ENCODE measurements around the gene MBD6.

The MBD6 gene

GRCh38 chr12:57518920-57519795, 3.5 kb upstream of the MBD6 start:
- H3K4me2 ChIP-seq (ENCODE audit: low read depth, low read length) = peak overlapping the region; percentile 83

GRCh38 chr12:57519796-57520052, 2.9 kb upstream of the MBD6 start:
- Histone ChIP-seq H3K36me3 (replicated peaks; ENCODE audit: insufficient read depth, low read length) (peaks cover 14% of the 10 kb centered on the region), H3F3A (ENCODE audit: insufficient read depth, low read length) (peaks cover 44% of the 10 kb centered on the region), H3K9me2 (replicated peaks; ENCODE audit: insufficient read depth, low read length) (no peaks in the 10 kb centered on the region)

More at GRCh38 chr12:57518920-57519795, 3.5 kb upstream of the MBD6 start:
- H3K9me3 ChIP-seq (replicated peaks; ENCODE audit: insufficient read depth, low read length) = no peaks in the 10 kb centered on the region
- H3K4me3 ChIP-seq (ENCODE audit: low read length) = peak overlapping the region; percentile 92
- H4K20me1 ChIP-seq (ENCODE audit: insufficient read depth, low read length) = no peaks in the 10 kb centered on the region
- peak overlapping the region; percentile 93 for H3K9ac ChIP-seq (ENCODE audit: low read length)
- peaks cover 51% of the 10 kb centered on the region for H3K79me2 ChIP-seq (ENCODE audit: low read length)
- H3K9me2 ChIP-seq (replicated peaks; ENCODE audit: insufficient read depth, low read length) = no peaks in the 10 kb centered on the region
- peak; percentile 9 for DNase-seq
- H2AFZ ChIP-seq (ENCODE audit: low read length) = no peak overlapping the region
- H3K36me3 ChIP-seq (replicated peaks; ENCODE audit: insufficient read depth, low read length) = peaks cover 18% of the 10 kb centered on the region
- peaks cover 23% of the 10 kb centered on the region for H3K4me1 ChIP-seq (ENCODE audit: low read length)
- TF ChIP-seq EZH2 (optimal IDR thresholded peaks at IDR 0.05; ENCODE audit: low read depth, low read length) (no peak), EZH2phosphoT487 (IDR thresholded peaks at IDR 0.05; ENCODE audit: low read length) (no peak), CTCF (IDR thresholded peaks at IDR 0.05; ENCODE audit: low read length) (no peak)
- no peaks in the 10 kb centered on the region for H3K27me3 ChIP-seq (replicated peaks; ENCODE audit: insufficient read depth, low read length)
- H3F3A ChIP-seq (ENCODE audit: insufficient read depth, low read length) = peaks cover 49% of the 10 kb centered on the region
- peak overlapping the region; percentile 94; the same call in 1 of the 2 replicates for H3K27ac ChIP-seq (ENCODE audit: low read length)

GRCh38 chr12:57520053-57520818, 2.4 kb upstream of the MBD6 start, which contains the start of gene DDIT3:
Gene DDIT3 (minus strand): TSS chr12:57520514. CDS start chr12:57517406, 3,108 bp downstream.
- TF ChIP-seq CTCF (IDR thresholded peaks at IDR 0.05; ENCODE audit: low read length) = no peak
- TF ChIP-seq EZH2 (optimal IDR thresholded peaks at IDR 0.05; ENCODE audit: low read depth, low read length) = no peak
- no peak for TF ChIP-seq EZH2phosphoT487 (IDR thresholded peaks at IDR 0.05; ENCODE audit: low read length)
- Histone ChIP-seq H3K79me2 (ENCODE audit: low read length) (peaks cover 62% of the 10 kb centered on the region), H3K27ac (ENCODE audit: low read length) (peak within 1 kb of the TSS; percentile 94), H3K4me1 (ENCODE audit: low read length) (peaks cover 23% of the 10 kb centered on the region), H4K20me1 (ENCODE audit: insufficient read depth, low read length) (no peaks in the 10 kb centered on the region), H3K9me3 (replicated peaks; ENCODE audit: insufficient read depth, low read length) (no peaks in the 10 kb centered on the region), H3K27me3 (replicated peaks; ENCODE audit: insufficient read depth, low read length) (no peaks in the 10 kb centered on the region), H3K4me2 (ENCODE audit: low read depth, low read length) (peak within 1 kb of the TSS; percentile 83), H3F3A (ENCODE audit: insufficient read depth, low read length) (peaks cover 39% of the 10 kb centered on the region), H3K9ac (ENCODE audit: low read length) (peak within 1 kb of the TSS; percentile 93), H3K4me3 (ENCODE audit: low read length) (peak within 1 kb of the TSS; percentile 92), H3K9me2 (replicated peaks; ENCODE audit: insufficient read depth, low read length) (no peaks in the 10 kb centered on the region), H2AFZ (ENCODE audit: low read length) (peak within 1 kb of the TSS; percentile 39), H3K36me3 (replicated peaks; ENCODE audit: insufficient read depth, low read length) (peaks cover 9% of the 10 kb centered on the region)
- peak; percentile 99 for DNase-seq

More at GRCh38 chr12:57519796-57520052, 2.9 kb upstream of the MBD6 start:
- Histone ChIP-seq H4K20me1 (ENCODE audit: insufficient read depth, low read length) (no peaks in the 10 kb centered on the region), H3K27ac (ENCODE audit: low read length) (peak overlapping the region; percentile 94), H3K4me1 (ENCODE audit: low read length) (peaks cover 23% of the 10 kb centered on the region), H3K4me2 (ENCODE audit: low read depth, low read length) (peak overlapping the region; percentile 83), H3K79me2 (ENCODE audit: low read length) (peaks cover 57% of the 10 kb centered on the region), H3K4me3 (ENCODE audit: low read length) (peak overlapping the region; percentile 92), H3K9me3 (replicated peaks; ENCODE audit: insufficient read depth, low read length) (no peaks in the 10 kb centered on the region), H3K27me3 (replicated peaks; ENCODE audit: insufficient read depth, low read length) (no peaks in the 10 kb centered on the region), H2AFZ (ENCODE audit: low read length) (peak overlapping the region; percentile 16), H3K9ac (ENCODE audit: low read length) (peak overlapping the region; percentile 93)
- no peak for DNase-seq
- TF ChIP-seq CTCF (IDR thresholded peaks at IDR 0.05; ENCODE audit: low read length) = no peak
- no peak for TF ChIP-seq EZH2phosphoT487 (IDR thresholded peaks at IDR 0.05; ENCODE audit: low read length)

All from MM.1S (cell line).